AG04449 (cell line): ENCODE results near the gene NUDCD3.

Experiments used
- CTCF ChIA-PET: fragments of 350-600 bp; formaldehyde crosslinking; extraction: SDS; loops from one replicate; lab custom pipeline; 2021; ENCODE audit warnings: antibody characterized with exemption; lab: Yijun Ruan, JAX
- POLR2A ChIA-PET: fragments of 400-600, 350-600 bp; formaldehyde crosslinking; extraction: SDS; loops from one replicate; lab custom pipeline; 2020; ENCODE audit warnings: antibody characterized with exemption, inconsistent platforms; lab: Yijun Ruan, JAX
- DNase-seq: peaks from one replicate; pipeline ENCODE4 v3.0.0-alpha.2; 2010; ENCODE audit warnings: low read depth, low spot score
- H3K4me3 ChIP-seq: 2 replicates; pipeline ENCODE4 v1.5.1; 2011; ENCODE audit warnings: low read depth, mild to moderate bottlenecking, control low read depth, low read length
- TF ChIP-seq, protein P1 (sequence below): IDR thresholded peaks from one replicate; pipeline ENCODE4 v1.5.1; 2011; ENCODE audit warnings: mild to moderate bottlenecking, moderate library complexity, low read length, control low read depth, inconsistent platforms; ENCODE audit not compliant: insufficient read depth; ENCODE audit errors: missing control alignments

NUDCD3 gene

DNA sequence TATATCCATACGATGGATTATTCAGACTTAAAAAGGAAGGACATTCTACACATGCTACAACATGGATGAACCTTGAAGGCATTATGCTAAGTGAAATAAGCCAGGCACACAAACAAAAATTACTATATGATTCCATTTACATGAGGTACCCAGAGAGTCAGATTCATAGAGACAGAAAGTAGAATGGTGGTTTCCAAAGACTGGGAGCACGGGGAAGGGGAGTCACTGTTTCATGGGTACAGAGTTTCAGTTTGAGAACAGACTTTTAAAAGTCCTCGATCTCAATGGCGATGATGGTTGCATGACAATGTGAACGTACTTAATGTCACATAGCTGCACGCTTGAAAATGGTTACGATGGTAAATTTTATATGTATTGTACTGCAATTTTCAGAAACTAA, 39.3 kb downstream of the NUDCD3 start:
- ChIA-PET POLR2A (no interaction called here), CTCF (interaction anchor here (2.1 kb wide), 1 partner anchor 12 kb away, joined by 5 read pairs; no protein-coding TSS in a partner anchor)

DNA sequence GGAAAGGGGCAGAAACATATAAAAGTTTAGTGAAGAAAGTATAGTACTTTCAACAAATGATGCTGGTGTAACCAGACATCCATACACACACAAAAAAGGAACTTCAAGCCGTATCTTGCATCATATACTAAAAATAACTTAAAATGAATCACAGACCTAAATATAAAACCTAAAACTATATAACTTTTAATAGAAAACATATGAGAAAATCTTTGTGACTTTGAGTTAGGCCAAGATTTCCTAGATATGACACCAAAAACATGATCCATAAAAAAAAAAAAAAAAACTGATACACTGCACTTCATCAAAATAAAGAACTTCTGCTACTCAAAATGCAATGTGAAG, 40.9 kb downstream of the NUDCD3 start:
- TF ChIP-seq, protein P1, sequence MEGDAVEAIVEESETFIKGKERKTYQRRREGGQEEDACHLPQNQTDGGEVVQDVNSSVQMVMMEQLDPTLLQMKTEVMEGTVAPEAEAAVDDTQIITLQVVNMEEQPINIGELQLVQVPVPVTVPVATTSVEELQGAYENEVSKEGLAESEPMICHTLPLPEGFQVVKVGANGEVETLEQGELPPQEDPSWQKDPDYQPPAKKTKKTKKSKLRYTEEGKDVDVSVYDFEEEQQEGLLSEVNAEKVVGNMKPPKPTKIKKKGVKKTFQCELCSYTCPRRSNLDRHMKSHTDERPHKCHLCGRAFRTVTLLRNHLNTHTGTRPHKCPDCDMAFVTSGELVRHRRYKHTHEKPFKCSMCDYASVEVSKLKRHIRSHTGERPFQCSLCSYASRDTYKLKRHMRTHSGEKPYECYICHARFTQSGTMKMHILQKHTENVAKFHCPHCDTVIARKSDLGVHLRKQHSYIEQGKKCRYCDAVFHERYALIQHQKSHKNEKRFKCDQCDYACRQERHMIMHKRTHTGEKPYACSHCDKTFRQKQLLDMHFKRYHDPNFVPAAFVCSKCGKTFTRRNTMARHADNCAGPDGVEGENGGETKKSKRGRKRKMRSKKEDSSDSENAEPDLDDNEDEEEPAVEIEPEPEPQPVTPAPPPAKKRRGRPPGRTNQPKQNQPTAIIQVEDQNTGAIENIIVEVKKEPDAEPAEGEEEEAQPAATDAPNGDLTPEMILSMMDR: no peak
- H3K4me3 ChIP-seq: no peak overlapping the region
- no peak for DNase-seq
- ChIA-PET CTCF (interaction anchor here (0.6 to 1.4 kb wide), 4 partner anchors 11 to 150 kb away, joined by 3 to 4 read pairs (median 3); no protein-coding TSS in a partner anchor), POLR2A (interaction anchor here (0.7 to 1.0 kb wide), 2 partner anchors 12 to 15 kb away, joined by 4 to 5 read pairs; no protein-coding TSS in a partner anchor)

More for the DNA sequence above, 39.3 kb downstream of the NUDCD3 start:
- no peak for DNase-seq
- TF ChIP-seq, protein P1: no peak
- no peak overlapping the region for H3K4me3 ChIP-seq

DNA sequence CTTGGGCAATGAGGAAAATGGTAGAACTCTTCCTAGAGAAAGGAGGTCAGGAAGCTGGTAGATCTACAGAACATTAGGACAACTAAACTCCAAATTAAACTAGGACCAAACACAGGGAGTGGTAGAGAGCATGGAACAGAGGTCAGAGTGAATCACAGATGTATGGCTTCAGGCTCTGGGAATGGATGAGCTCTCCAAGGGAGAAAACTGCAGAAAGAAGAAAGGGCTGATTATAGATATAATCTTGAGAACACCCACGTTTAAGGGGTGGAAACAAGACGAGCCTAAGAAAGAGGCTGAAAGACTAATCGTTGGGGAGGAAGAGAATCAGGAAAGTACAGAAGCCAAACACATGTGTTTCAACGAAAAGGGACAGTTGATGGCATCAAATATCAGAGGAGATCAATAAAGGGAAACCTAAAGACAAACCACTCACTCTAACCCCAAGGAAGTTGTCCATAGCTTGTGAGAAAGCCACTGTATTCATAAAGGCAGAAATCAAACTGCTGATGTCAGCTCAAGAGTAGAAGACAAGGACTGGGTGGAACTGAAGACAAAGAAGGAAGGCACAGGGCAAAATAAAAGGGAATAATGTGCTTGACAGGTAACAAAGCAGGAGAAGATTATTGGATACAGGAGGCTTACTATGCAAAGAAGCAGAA, 41.4 kb downstream of the NUDCD3 start:
- no peak overlapping the region for H3K4me3 ChIP-seq
- TF ChIP-seq, protein P1: no peak
- POLR2A ChIA-PET: interaction anchor here (1.0 kb wide), 1 partner anchor 13 kb away, joined by 5 read pairs; no protein-coding TSS in a partner anchor
- CTCF ChIA-PET: interaction anchor here (1.0 to 1.9 kb wide), 5 partner anchors 10 to 101 kb away, joined by 3 to 8 read pairs (median 4); no protein-coding TSS in a partner anchor
- no peak for DNase-seq

DNA sequence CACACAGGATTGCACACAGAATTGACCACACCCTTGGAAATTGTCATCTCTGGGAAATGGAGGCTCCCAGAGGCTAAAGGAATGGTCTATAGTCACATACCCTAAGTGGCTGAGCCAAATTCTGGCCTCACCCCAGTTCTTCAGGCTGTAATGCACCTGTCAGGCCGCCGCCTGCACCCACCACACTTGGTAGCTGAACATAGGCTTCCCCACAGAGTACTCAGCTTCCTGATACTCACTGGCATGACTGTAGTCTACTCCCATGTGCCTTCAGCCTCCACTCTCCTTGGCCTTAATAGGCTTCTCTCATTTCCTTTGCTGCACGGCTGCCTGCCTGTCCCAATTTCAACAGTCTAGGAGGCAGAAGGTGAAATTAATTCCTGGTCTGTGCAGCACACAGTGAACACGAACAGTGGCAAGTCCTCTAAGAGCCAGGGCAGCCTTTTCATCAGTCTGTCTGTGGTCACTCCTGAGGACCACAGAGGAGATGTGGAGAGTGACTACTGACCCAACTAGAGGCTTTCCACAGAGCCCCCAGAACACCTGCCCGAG, 42.5 kb downstream of the NUDCD3 start:
- ChIA-PET CTCF (interaction anchor here (1.0 to 1.9 kb wide), 3 partner anchors 14 to 100 kb away, joined by 3 to 8 read pairs (median 4); no protein-coding TSS in a partner anchor), POLR2A (no interaction called here)
- no peak overlapping the region for H3K4me3 ChIP-seq
- no peak for DNase-seq
- TF ChIP-seq, protein P1: no peak

DNA sequence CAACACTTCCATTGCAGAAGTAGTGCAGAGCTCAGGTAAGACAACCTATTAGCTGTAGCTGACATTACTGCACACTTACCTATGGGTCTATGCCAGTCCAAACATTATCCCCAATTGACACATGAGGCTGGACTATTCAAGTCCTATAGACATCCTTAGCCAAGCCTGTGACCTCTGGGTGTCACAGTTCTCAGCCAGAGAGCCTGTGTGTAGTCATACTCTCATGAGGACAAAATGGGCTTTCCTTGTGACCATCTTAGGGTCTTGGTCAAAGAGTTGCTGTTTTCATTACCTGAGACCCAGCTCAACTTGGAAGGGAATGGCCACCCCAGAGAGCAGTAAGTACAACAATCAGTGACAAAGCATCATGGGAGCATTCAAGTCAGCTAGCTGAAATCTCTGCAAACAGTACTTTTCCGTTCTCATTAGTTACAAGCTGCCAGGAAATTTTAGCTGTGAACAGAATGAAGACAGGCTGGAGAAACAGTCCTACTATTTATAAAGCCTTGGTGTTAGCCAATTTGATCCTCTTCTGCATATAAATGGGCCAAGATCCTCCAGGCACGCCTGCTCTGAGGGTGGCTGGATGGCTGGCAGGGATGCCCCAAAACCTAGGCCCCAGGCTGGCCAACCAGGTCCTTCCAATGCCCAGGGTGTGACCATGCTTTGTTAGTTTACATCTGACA, 44.3 kb downstream of the NUDCD3 start:
- H3K4me3 ChIP-seq: no peak overlapping the region
- POLR2A ChIA-PET: no interaction called here
- CTCF ChIA-PET: no interaction called here
- DNase-seq: no peak
- TF ChIP-seq, protein P1: no peak

DNA sequence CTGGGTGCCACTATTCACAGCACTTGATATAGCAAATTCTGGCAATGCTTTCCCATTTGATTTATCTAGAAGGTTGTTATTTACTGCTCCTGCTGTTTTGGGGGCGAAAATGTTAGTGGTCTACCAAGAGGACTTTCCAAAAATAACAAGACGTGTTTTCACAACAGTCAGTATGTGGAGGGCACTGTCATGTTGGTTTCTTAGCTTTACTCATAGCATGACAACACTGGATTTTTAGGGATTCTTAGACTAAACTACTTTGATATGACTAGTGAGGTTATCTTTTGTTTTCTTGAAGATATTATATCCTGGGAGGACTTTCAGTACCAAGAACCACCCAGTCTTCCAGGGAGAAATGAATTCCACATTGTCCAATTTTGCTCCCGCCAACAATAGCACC, 49.4 kb downstream of the NUDCD3 start:
- POLR2A ChIA-PET: no interaction called here
- H3K4me3 ChIP-seq: no peak overlapping the region
- CTCF ChIA-PET: interaction anchor here (2.1 kb wide), 1 partner anchor 39 kb away, joined by 7 read pairs; no protein-coding TSS in a partner anchor
- TF ChIP-seq, protein P1: no peak
- no peak for DNase-seq
